Endodermal cell (in vitro differentiated cells): ENCODE measurements around the gene OGFOD3. TPM values are rescaled to one million over a fixed set of nuclear protein-coding genes. Genes with fewer than 3 reads are reported as not detected.

Experiments
- DNase-seq: peaks from one replicate; pipeline ENCODE4 v3.0.0-alpha.2; 2017
- H3K27ac ChIP-seq: 2 replicates; pipeline ENCODE4 v1.5.1; 2013; ENCODE audit warnings: mild to moderate bottlenecking, low read depth, low read length, moderate library complexity
- H3K27me3 ChIP-seq: 2 replicates; pipeline ENCODE4 v1.6.1; 2013; ENCODE audit warnings: mild to moderate bottlenecking, low read length, moderate library complexity; ENCODE audit not compliant: insufficient read depth, control insufficient read depth, poor library complexity, severe bottlenecking
- H3K36me3 ChIP-seq: 2 replicates; pipeline ENCODE4 v1.7.0; 2013; ENCODE audit warnings: mild to moderate bottlenecking, low read length, moderate library complexity; ENCODE audit not compliant: control insufficient read depth, insufficient read depth
- H3K4me1 ChIP-seq: one replicate; pipeline ENCODE4 v1.7.0; 2013; ENCODE audit warnings: low read length; ENCODE audit not compliant: control insufficient read depth, insufficient read depth
- H3K4me3 ChIP-seq: 2 replicates; pipeline ENCODE4 v1.5.1; 2013; ENCODE audit warnings: mild to moderate bottlenecking, low read length, moderate library complexity
- H3K9ac ChIP-seq: 2 replicates; pipeline ENCODE4 v1.6.1; 2013; ENCODE audit warnings: mild to moderate bottlenecking, low read length, moderate library complexity; ENCODE audit not compliant: poor library complexity, severe bottlenecking; ENCODE audit errors: extremely low read depth
- H3K9me3 ChIP-seq: 2 replicates; pipeline ENCODE4 v1.6.1; 2013; ENCODE audit warnings: mild to moderate bottlenecking, low read length, moderate library complexity; ENCODE audit not compliant: control insufficient read depth
- H3K27ac Mint-ChIP-seq: 2 replicates; pipeline ENCODE4 v1.8.0; 2020; ENCODE audit warnings: mixed read lengths
- H3K27me3 Mint-ChIP-seq: 2 replicates; pipeline ENCODE4 v1.8.0; 2021; ENCODE audit warnings: mild to moderate bottlenecking, mixed read lengths; ENCODE audit not compliant: insufficient read depth
- H3K36me3 Mint-ChIP-seq: 2 replicates; pipeline ENCODE4 v1.8.0; 2020; ENCODE audit warnings: low read depth, mixed read lengths
- H3K4me1 Mint-ChIP-seq: 2 replicates; pipeline ENCODE4 v1.8.0; 2020; ENCODE audit warnings: mixed read lengths
- H3K4me3 Mint-ChIP-seq: 2 replicates; pipeline ENCODE4 v1.8.0; 2020; ENCODE audit warnings: mild to moderate bottlenecking, moderate library complexity, mixed read lengths
- H3K9me3 Mint-ChIP-seq: 2 replicates; pipeline ENCODE4 v1.8.0; 2020; ENCODE audit warnings: mild to moderate bottlenecking, mixed read lengths
- WGBS, 2 experiments: methylation state at CpG; one replicate each; pipeline versions ENCODE4 v1.1.5 to v1.1.7; 2013; ENCODE audit warnings: missing lambda C conversion rate in 2 of 2, mixed read lengths in 1 of 2; ENCODE audit not compliant: insufficient coverage in 1 of 2, insufficient read length in 1 of 2; 5-methylcytosine and 5-hydroxymethylcytosine counted together
- total RNA-seq, 2 donors: library from RNA; stranded (reverse); fragmentation: NEBNext Ultra II Directional in 1 of 2; extraction: Animal tissue kit (Norgen Biotek cat#: 25700) in 1 of 2; gene quantifications; 2 replicates in 1 of 2; 3 replicates in 1 of 2; pipeline ENCODE4 v1.2.1, GENCODE V29; 2021
- TF ChIP-seq, protein P1 (sequence below): fragments of 200-600 bp; sonication (generic); conservative IDR thresholded peaks from 2 replicates; pipeline ENCODE4 v1.5.0; 2021; ENCODE audit warnings: antibody characterized with exemption, mild to moderate bottlenecking

The OGFOD3 gene
- total RNA-seq, 2 donors from 2014 or later, result 24.0 to 30.1 TPM

DNA sequence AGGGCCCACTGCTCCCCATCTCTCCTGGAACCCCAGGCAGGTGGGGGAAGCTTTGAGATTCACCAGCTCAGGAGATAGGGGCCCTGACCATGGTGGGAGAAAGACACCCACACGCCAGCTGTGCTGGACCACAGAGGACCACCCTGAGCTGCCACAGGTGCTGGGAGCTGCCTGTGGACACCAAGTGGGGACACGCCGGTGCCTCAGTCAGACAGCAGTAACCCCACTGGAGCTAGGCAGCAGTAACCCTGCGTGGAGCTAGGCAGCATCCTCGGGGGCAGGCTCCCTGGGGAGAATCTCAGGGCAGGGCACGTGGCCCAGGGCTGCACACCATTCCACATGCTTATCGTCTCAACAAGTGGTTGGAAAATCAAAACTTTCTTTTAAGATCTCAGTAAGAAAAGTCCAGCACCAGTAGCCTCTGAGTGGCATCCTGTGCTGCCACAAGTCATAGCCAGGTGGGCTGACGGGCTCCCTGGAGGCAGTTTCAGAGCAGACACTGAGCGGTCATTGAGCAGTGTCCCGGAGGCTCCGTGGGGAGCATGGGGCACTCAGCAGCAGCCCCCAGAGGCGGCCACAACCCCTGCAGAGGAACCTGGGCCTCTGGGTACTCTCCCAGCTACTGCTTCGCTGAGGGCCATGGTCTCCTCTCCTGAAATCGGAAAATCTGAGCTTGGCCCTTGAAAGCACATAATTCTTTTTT, 8.2 kb downstream of the OGFOD3 start:
- H3K4me1 ChIP-seq, result no peaks in the 10 kb centered on the region
- no peak overlapping the region for H3K27ac ChIP-seq
- no peak overlapping the region for H3K4me3 Mint-ChIP-seq
- H3K9me3 Mint-ChIP-seq, result no peaks in the 10 kb centered on the region
- H3K9me3 ChIP-seq, result no peaks in the 10 kb centered on the region
- H3K27me3 ChIP-seq, result no peaks in the 10 kb centered on the region
- no peaks in the 10 kb centered on the region for H3K27me3 Mint-ChIP-seq
- no peaks in the 10 kb centered on the region for H3K4me1 Mint-ChIP-seq
- H3K36me3 Mint-ChIP-seq, result peaks cover 10% of the 10 kb centered on the region
- WGBS, 2 experiments, result 90 to 93% methylated on average over 10 to 14 of the region's 14 CpGs
- H3K36me3 ChIP-seq, result peaks cover 4% of the 10 kb centered on the region
- no peak overlapping the region for H3K27ac Mint-ChIP-seq
- no peak overlapping the region for H3K4me3 ChIP-seq
- TF ChIP-seq, protein P1, sequence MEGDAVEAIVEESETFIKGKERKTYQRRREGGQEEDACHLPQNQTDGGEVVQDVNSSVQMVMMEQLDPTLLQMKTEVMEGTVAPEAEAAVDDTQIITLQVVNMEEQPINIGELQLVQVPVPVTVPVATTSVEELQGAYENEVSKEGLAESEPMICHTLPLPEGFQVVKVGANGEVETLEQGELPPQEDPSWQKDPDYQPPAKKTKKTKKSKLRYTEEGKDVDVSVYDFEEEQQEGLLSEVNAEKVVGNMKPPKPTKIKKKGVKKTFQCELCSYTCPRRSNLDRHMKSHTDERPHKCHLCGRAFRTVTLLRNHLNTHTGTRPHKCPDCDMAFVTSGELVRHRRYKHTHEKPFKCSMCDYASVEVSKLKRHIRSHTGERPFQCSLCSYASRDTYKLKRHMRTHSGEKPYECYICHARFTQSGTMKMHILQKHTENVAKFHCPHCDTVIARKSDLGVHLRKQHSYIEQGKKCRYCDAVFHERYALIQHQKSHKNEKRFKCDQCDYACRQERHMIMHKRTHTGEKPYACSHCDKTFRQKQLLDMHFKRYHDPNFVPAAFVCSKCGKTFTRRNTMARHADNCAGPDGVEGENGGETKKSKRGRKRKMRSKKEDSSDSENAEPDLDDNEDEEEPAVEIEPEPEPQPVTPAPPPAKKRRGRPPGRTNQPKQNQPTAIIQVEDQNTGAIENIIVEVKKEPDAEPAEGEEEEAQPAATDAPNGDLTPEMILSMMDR, result no peak
- no peak for DNase-seq
- H3K9ac ChIP-seq, result no peak overlapping the region

DNA sequence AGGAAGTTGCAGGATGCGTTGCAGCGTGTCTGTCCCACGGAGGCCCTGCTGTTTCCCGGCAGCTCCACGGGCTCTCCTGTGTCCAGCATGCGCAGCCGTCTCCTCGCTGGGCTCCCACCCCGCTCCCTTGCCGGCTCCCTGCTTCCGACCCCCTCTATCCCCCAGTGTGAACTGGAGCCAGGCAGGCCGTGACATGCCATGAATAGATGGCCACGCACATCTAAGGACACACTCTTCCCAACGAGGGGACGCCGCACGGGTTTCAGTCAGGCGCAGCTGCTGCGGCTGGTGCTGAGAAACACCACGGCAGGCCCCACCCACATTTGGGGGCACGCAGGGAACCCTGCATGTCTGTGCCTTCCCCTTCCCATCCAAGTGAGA, 9.5 kb downstream of the OGFOD3 start:
- Mint-ChIP-seq H3K27me3 (no peaks in the 10 kb centered on the region), H3K36me3 (peaks cover 7% of the 10 kb centered on the region), H3K27ac (no peak overlapping the region), H3K9me3 (no peaks in the 10 kb centered on the region), H3K4me1 (no peaks in the 10 kb centered on the region), H3K4me3 (no peak overlapping the region)
- no peak for DNase-seq
- 95 to 97% methylated on average over 21 of the region's 21 CpGs for WGBS, 2 experiments
- Histone ChIP-seq H3K27ac (no peak overlapping the region), H3K36me3 (peaks cover 4% of the 10 kb centered on the region), H3K9me3 (no peaks in the 10 kb centered on the region), H3K9ac (no peak overlapping the region), H3K4me3 (no peak overlapping the region), H3K4me1 (no peaks in the 10 kb centered on the region), H3K27me3 (no peaks in the 10 kb centered on the region)
- TF ChIP-seq, protein P1, result no peak

DNA sequence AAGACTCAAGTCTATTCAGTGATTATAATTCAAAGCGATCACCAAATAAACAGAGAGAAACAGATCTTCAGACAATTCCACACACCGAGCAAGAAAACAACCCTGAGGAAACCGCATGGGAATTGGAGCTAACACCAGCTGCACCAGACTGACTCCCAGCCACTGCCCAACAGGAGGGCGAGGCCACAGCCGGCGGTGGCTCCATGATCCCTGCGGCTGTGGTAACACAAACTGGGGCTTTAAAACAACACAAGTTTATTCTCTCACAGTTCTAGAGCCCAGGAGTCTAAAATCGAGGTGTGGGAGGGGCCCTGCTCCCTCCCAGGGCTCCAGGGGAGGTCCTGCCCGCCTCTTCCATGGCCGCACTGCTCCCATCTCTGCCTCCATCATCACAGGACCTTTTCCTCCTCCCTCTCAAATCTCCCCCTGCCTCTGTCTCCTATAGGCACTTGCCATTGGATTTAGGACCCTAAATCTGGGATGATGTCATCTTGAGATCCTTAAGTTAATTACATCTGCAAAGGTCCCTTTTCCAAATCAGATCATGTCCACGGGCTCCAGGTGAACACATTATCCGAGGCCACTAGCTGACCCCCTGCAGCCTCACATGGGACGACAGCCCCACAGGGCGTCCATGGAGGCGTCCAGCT, 10.0 kb downstream of the OGFOD3 start:
- Histone ChIP-seq H3K4me3 (no peak overlapping the region), H3K9me3 (no peaks in the 10 kb centered on the region), H3K9ac (no peak overlapping the region), H3K27ac (no peak overlapping the region), H3K4me1 (no peaks in the 10 kb centered on the region), H3K27me3 (no peaks in the 10 kb centered on the region), H3K36me3 (peaks cover 6% of the 10 kb centered on the region)
- Mint-ChIP-seq H3K27ac (no peak overlapping the region), H3K9me3 (no peaks in the 10 kb centered on the region), H3K27me3 (no peaks in the 10 kb centered on the region), H3K4me1 (no peaks in the 10 kb centered on the region), H3K4me3 (no peak overlapping the region), H3K36me3 (peaks cover 10% of the 10 kb centered on the region)
- TF ChIP-seq, protein P1, result no peak
- 90 to 97% methylated on average over 11 to 15 of the region's 15 CpGs for WGBS, 2 experiments
- DNase-seq, result no peak
